Stimulated activated CD4-positive, alpha-beta T cell treated with anti-CD3 and anti-CD28 coated beads, Interleukin-2, amount 100 ng/mL, for 48 hours (primary cell): ENCODE results near the gene DMGDH.
"Not testable (repeated sequence)": the region's sequence is repeated elsewhere in the genome, so short reads cannot be mapped to it uniquely, and the experiment has no call there.

ENCODE experiments used
- DNase-seq, 2 donors: peaks; one replicate each; pipeline ENCODE4 v3.0.0-alpha.2; 2020

DMGDH gene

GRCh38 chr5:79011219-79011836 lies 58.1 kb downstream of the DMGDH start:
- DNase-seq = no peak

DNA sequence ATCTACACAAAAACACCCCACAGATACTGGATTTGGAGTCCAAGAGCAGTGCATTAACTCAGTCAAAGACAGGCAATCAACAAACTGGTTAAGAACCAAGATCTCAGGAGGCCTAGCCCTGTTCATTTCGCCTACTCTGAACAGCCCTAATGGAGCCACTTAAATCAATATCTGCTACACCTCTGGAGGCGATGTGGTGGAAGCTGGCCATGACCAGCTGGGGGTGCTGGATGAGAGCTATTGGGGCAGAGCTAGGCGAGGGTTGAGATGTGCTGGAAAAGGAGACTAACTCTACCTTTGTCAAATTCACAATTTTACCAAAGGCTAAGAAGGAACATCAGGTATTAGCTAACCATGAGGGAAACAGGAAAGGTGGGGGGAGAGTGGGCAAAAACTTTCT lies 61.1 kb downstream of the DMGDH start:
- no peak for DNase-seq

DNA sequence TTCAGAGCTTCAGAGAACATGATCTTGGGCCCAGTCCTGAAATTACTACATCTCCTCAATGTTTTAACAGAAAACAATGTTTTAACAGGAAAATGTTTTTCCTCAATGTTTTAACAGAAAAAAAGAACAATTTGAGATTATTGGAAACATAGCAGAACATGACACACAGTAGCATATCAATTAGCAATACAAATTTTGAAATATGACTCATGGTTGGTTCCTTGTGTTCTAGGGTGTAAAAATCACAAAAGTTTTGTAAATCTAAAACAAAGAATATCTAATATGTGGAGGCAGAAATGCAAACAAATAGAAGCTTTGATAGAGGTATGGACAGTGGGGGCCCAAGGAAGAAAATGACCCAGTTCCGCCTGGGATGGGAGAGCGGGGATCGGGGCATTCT lies 61.6 kb downstream of the DMGDH start:
- DNase-seq = no peak

DNA sequence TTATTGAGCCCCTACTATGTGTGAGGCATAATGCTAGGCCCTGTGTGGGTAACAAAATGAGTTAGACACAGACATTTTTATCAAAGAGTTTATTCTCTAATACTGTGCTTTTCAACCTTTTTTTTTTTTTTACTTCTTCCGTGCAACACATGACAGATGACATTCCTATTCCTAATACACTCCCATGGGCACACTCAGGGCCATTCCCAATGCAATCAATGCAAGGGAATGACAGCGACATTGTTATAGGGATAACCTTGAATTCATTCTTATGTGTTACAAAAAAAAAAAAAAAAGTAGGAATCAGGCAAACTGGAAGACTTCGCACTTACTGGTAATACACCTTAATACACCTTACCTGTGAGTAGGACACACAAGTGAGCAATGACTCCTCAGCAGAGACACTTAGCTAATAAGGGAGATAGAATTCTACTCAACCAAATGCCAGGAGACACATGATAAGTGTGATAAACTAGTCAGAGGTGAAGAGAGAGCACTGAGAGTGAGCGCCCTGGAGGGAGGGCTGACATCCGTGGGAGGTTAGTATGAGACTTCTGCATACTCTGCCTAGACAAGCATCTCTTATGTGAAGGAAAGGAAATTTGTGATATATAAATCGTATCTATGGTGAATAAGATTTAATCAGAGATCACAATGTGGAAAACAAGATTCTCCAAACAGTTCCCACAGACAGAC lies 63.4 kb downstream of the DMGDH start:
- no peak for DNase-seq

DNA sequence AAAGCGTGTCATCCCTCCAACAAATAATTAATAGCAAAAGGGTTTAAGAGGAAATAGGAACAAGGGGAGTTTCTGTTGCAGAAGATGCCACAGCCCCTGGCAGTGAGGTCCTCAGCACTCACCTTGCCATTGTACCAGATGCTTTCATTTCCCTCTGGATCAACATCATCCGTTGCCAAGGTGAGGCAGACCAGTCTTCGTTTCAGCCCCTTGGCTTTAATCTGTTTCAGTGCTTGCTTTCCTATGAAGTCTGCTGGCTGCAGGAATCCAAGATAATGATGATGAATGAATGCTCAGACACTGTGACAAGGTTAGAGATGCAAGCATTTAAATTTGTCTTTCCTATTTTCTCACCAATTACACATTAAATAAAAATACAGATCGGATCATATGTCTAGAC lies 64.3 kb downstream of the DMGDH start:
- DNase-seq = no peak

DNA sequence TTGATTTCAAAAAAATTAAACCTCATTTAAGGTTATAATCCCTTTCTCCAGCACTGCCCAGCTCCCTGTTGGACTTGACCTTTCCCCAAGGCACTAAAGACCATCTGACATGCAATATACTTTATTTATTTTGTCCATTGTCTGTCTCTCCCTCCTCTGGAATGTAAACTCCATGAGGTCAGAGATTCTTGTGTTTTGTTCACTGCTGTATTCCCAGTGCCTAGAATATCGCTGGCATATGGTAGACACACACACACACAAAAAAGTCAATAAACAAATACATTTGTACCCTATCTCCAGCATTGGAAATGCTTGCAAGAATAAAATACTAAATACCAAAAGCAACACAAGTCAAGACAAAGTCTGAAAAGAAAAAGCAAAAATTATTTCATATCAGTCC lies 67.1 kb downstream of the DMGDH start:
- DNase-seq = no peak

DNA sequence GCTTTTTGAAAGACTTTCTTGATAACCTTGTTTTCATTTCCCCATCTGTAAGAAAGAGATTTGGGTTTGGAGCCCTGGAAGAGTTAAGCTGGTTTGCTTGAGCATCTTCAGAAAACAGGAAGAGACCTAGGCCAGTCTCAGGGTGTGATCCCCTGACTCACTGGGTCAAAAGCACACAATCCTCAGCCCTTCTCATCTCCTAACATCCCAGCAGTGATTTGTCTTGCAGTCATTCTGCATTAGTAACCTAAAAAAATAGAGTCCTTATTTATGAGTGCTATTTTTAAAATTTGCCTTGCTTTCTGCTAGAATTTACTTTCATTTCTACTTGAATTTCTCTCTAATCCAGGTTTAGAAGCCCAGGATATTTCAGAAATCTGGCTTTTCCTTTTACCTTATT lies 68.0 kb downstream of the DMGDH start:
- no peak for DNase-seq

DNA sequence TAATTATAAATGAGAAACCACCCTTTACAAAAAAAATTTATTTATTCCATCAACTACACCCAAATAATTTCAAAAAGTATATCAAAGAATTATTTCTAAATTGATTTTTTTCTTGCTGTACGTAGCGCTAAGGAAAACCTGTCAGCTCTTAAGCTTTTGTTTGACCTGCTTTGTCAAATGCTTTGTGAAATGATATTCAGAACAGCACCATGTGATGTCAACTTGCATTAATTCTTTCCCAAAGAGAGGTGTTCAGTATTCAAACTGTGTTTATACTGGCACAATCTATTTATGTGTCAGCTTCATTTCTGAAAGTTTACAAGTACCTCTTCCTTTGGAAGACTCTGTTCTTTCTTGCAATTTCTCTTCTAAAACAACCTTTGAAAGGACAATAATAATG lies 72.4 kb downstream of the DMGDH start:
- no peak for DNase-seq

DNA sequence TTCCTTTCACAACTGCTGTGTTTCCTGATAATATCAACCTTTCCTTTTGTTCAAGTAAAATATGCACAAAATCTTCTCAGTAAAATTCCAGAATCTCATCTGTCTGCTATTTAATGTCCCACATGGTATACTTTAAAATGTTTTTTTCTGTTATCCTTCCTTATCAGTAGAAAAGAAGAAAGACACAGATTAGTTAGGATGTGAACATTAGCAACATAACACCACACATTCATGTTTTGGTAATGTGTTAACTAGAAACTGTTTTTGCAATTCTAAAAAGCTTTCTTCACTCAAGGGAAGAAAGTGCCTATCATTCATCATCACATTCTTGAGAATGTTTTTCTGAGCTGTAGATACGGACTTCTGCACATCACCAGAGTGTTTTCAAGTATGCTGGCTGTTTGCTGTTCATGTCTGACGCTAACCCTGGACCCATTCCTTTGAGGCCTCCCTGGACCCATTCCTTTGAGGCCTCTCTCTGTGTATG lies 73.9 kb downstream of the DMGDH start:
- DNase-seq = no peak

GRCh38 chr5:78993165-78993564 lies 76.3 kb downstream of the DMGDH start:
- DNase-seq = no peak

DNA sequence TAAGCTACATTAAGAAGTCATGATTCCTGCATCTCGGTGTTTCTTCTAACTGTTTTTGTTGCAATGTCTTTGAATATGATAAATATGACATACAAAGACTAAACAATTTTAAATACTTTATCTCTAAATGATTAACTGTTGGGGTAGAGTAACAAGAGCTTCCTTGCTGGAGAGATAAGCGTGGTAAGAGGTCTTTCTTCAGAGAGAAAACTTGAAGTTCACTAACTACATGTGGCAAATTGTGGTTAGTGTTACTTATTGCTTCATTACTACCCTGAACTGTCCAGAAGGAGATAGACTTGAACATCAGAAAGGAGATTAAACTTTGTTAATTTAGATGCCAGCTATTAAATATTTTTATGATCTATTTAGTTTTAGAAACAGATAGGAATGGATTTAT lies 77.3 kb downstream of the DMGDH start:
- DNase-seq = no peak

- no peak for DNase-seq
These were observed 80.4 kb downstream of the DMGDH start for GRCh38 chr5:78989080-78989479.

GRCh38 chr5:78985725-78986223 lies 83.7 kb downstream of the DMGDH start:
- DNase-seq = peak; percentile 27 to 51

GRCh38 chr5:78985116-78985724 lies 84.3 kb downstream of the DMGDH start, which contains the start of gene ARSB:
Gene ARSB (minus strand): TSS chr5:78985310. CDS start chr5:78985248, 62 bp downstream.
- DNase-seq = peak; percentile 45 to 53

DNA sequence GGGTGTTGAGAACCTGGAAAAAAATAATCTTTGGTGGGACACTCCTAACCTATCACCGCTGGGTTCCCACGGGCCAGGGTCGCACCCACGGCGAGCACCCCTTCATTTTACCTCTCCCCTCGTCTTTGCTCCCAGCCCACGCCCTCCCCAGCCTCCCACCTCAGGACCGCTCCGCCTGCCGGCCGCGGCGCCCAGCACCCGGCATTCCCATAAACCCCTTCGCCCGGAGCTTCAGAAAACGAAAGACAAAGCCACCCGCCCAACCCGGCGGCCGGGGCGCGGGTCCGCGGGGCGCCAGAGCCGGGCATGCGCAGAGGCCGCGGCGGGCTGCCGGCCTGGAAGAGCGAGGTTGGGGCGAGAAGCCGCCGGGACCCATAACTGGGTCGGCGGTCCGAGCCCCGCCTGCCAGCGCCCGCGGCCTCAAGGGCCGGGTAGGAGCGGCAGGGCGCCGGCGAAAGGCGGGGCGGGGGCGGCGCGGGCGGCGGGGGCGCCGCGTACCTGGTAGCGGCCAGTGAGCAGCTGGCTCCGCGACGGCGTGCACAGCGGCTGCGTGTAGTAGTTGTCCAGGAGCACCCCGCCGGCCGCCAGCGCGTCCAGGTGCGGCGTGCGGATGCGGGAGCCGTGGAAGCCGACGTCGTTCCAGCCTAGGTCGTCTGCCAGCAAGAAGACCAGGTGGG lies 84.9 kb downstream of the DMGDH start:
- DNase-seq = peak; percentile 69 to 74

- no peak for DNase-seq
These were observed 85.7 kb downstream of the DMGDH start for GRCh38 chr5:78983601-78984438.

DNA sequence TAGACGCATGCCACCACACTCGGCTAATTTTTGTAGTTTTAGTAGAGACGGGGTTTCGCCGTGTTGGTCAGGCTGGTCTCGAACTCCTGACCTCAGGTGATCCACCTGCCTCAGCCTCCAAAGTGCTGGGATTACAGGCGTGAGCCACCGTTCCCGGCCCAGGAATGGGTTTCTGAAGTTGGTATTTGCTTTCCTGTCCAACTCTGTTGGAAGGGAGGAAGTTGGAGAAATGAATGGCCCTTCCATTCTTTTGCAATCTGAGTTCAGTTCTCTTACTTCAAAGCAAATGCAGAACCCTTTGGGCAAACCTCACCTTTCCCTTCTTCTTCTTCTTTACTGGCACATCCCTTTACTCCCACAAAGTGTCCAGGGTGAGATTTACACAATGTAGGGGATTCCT lies 86.3 kb downstream of the DMGDH start:
- DNase-seq = not testable (repeated sequence)

DNA sequence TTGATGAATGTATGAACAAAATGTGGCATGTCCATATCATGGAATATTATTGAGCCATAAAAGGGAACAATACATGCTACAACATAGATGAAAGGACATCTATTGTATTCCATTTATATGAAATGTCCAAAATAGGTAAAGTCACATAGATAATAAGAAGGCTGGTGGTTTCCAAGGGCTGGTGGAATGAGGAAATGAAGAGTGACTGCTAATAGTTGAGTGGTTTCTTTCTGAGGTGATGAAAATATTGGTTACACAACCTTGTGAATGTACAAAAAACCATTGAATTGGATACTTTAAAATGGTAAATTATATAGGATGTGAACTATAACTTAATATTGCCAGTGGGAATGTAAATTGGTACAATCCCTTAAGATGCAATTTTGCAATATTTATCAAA lies 89.6 kb downstream of the DMGDH start:
- no peak for DNase-seq

DNA sequence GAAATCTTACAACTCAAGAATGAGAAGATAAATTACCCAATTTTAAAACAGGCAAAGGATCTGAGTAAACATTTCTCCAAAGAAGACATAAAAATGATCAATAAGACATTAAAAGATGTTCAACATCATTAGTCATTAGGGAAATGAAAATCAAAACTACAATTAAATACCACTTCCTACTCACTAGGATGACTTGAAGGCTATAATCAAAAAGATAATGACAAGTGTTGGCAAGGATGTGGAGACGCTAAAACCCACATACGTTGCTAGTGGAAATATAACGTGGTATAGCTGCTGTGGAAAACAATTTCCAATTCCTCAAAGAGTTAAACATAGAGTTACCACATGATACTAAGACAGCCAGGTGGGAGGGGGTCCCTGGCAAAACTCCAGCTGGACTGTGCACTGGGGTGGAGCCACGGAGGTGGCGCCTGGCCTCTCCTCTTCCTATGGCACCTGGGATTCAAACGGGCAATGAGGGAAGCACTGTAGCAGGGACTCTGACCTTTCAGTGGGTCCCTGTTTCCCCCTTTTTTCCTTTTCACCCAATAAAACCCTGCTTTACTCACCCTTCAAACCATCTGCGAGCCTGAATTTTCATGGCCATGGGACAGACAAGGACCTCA lies 90.2 kb downstream of the DMGDH start:
- no peak for DNase-seq

DNA sequence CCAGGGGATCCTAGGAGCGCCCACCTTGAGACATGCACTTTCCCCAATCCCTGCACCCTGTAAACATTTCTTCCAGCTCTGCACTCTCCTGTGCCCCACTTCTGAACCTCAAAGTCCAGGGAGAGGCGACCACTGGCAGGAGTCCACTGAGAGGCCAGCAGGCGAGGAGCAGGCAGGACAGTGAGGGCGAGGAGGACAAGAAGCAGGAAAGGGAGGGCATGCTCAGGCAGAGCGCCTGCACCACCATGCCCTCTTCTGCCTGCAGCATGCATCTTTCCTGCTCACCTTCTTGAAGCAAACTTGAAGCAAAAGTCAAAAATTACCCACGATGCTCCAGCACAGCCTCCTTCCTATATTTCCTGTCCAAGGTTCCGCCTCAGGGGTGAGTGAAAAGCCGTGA lies 94.4 kb downstream of the DMGDH start:
- DNase-seq = no peak

GRCh38 chr5:78974601-78975000 lies 94.9 kb downstream of the DMGDH start:
- DNase-seq = no peak

GRCh38 chr5:78974011-78974410 lies 95.5 kb downstream of the DMGDH start:
- no peak for DNase-seq
